ENCODE results near the gene UPF2. TPM values are rescaled to one million over a fixed set of nuclear protein-coding genes. Genes with fewer than 3 reads are reported as not detected.
"Not testable (repeated sequence)": the region's sequence is repeated elsewhere in the genome, so short reads cannot be mapped to it uniquely, and the experiment has no call there.

The UPF2 gene
- polyA plus RNA-seq, 1 donor = 21.3 TPM

DNA sequence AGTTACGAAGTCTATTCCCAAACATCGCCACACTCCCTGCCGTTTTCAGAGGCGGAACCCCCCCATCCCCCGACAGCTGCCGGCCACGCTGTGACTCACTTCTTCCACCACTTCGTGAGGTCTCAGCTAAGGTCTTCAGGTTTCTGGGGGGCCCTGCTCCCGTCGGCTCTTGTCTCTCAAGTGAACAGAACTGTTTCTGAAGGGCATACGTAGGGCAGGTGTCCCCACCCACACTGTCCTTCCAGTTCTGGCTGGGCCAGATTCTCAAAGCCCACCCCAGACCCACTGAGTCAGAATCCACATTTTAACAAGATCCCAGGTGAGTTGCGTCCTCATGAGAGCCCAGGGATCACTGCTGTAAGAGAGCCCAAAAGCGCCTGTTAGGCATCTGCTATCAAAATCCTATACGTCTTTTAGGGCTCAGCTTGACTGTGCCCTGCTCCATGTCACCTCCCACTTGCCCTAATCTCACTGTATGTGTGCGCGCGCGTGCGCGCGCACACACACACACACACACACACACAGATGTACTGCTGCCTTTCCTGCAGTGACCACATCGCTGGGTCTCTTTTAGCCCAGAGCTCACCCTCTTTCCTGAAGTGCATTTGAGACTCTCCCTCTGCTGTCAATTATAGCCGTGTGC is 140.7 kb downstream of the UPF2 start:
- DNase-seq (ENCODE audit: low read depth) = no peak

DNA sequence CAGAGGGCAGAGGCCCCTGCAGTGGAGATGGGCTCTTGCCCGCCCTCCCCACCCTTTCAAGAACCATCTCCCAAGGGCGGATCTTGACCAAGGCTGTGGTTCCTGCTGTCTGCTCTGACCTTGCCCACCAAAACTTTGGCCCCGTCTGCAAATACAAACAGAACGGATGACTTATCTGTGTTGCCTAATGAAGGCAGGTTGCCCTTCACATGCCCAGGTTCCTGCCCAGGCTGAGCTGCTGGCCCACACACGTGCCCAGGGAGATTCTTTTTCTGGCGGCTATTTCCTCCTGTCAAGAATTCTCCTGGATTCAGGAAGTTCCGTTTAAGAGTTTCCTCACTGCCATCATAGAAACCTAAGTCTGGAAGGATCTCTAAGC is 141.2 kb downstream of the UPF2 start:
- no peak for DNase-seq (ENCODE audit: low read depth)

DNA sequence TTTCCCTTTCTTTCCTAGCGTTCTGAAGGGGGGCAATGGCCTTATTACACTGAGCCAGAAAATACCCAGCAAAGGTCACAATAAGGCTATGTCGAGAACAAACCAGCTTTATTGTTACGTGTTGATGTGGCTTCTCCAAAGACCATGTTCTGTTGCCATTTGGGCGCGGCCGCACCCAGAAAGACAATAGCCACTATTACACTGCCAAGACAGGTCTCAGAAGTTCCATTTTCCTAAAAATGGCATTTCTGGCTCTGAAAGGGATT is 141.6 kb downstream of the UPF2 start:
- no peak for DNase-seq (ENCODE audit: low read depth)

DNA sequence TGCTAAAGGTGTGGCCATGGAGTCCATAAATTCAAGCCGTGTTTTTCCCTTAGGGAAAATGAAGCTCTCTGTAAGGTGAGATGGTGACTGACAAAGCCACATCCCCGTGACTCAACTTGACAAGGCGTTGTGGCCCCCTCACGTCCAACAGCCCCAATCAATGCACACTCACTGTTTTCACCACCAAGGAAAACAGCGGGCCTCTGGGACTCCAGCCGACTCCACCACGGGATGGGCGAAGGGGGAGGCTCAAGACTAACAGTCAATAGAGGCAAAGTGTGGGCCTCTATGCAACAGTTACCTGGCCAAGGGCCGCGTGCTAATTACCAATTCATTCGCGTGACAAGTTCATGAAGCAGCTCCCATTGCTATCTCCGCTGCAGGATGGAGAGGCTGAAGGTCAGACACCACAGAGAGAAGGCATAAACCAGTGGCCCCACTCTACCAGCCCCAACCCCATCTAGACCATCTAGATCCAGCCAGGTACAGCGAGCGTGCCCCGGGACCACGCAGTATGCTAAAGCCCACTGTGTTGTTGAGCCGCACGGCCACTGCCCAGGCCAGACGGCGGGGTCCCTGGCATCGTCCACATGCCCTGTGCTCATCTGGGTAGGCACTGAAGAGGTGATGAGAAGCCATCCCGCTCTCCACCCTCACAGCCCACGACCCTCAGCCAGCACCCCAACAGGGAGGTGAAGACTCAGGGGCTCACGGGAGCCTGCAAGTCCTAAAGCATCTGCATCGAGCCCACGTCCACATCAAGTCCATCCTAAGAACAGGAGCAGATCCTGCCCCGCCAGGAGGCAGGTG is 143.3 kb downstream of the UPF2 start:
- no peak for DNase-seq (ENCODE audit: low read depth)

DNA sequence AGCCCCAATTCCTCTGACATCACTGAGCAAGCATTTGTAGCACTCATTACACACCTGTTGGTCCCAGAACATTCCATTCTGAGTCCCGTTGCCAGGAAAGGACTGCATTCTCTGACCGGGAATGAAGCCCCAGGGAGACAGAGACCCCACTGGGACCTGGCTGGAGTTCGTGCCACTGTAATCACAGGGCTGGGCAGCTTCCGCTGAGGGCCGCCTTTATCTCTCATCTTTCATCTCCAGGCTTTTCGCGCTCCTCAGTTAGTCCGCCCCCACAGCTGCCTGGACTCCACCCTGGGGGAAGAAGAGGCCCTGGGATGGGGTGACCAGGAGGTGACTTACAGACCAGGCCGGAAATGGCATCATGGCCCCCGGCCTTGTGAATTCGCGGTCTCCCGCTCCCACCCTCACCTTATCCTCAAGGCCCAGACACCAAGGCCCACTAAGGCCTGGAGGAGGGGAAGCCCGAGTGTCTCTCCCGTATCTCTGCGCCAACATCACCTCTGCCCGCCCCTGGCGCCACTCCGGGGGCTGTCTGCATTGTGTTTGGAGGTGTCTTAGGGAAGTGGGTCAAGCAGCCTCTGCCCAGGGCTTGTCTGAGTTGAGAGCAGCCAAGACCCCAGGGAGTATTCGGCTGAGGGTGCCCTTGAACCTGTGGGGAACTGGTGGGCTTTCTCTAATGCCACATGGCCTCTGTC is 144.1 kb downstream of the UPF2 start:
- no peak for DNase-seq (ENCODE audit: low read depth)

DNA sequence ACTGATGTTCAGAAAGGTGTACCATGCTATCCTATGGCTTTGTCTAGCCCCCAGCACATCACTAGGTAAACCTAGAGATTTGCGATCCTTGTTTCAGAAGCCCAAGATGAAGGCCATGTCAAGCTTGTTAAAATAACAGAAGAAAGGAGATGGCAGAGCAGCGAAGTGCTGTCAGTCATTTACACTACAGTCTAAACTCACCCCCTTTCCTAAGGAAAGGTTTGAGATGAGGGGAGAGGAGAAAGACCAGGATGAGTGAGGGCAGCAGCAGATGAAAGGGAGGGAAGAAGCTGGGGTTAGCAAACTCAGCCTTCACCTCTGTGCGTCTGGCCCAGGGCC is 144.6 kb downstream of the UPF2 start:
- no peak for DNase-seq (ENCODE audit: low read depth)

DNA sequence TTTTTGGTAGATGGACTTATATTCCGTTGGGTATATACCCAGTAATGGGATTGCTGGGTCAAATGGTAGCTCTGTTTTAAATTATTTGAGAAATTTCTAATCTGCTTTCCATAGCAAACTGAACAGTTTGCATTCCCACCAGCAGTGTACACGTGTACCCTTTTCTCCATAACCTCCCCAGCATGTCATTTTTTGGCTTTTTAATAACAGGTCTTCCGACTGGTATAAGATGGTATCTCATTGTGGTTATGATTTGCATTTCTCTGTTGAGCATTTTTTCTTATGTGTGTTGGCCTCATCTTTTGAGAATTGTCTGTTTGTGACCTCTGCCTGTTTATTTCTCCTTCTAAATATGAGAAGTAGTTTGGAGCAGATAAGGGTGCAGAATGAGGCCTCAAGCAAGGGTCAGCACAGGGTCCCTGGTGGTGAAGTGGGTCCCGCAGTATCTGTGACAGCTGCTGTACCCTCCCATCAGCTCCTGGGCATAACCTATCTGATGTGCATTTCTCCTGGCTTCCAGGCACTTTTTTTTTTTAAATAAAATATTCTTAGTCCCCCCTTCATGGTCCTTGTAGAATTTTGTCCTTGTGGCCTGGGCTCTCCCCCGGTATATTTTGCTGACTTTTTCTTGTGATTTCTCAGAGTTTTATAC is 145.9 kb downstream of the UPF2 start:
- DNase-seq (ENCODE audit: low read depth) = no peak

DNA sequence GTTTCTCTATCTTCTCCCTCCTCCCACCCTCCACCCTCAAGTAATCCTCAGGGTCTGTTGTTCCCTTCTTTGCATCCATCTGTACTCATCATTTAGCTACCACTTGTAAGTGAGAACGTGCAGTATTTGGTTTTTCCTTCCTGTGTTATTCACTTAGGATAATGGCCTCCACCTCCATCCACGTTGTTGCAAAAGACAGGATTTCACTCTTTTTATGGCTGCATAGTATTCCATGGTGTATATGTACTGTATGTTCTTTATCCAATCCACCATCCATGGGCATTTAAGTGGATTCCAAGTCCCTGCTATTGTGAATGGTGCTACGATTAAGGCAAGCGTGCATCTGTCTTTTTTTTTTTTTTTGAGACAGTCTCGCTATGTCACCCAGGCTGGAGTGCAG is 147.0 kb downstream of the UPF2 start:
- no peak for DNase-seq (ENCODE audit: low read depth)

DNA sequence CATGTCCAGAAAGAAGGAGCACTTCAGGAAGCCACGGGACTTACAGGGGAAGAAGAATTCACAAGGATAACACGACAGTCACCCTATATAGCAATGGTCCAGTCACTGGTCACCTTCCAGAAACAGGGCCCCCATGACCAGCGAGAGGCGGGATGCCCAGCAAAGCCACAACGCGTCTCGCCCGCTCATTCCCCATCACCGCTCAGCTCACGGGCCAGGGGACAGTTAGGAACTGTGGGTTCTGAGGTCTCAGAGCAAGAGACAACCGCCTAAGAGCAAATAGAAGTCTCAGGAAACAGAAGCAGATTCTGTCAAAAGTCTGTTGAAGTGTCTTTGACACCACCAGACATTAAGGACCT is 147.5 kb downstream of the UPF2 start:
- no peak for DNase-seq (ENCODE audit: low read depth)

DNA sequence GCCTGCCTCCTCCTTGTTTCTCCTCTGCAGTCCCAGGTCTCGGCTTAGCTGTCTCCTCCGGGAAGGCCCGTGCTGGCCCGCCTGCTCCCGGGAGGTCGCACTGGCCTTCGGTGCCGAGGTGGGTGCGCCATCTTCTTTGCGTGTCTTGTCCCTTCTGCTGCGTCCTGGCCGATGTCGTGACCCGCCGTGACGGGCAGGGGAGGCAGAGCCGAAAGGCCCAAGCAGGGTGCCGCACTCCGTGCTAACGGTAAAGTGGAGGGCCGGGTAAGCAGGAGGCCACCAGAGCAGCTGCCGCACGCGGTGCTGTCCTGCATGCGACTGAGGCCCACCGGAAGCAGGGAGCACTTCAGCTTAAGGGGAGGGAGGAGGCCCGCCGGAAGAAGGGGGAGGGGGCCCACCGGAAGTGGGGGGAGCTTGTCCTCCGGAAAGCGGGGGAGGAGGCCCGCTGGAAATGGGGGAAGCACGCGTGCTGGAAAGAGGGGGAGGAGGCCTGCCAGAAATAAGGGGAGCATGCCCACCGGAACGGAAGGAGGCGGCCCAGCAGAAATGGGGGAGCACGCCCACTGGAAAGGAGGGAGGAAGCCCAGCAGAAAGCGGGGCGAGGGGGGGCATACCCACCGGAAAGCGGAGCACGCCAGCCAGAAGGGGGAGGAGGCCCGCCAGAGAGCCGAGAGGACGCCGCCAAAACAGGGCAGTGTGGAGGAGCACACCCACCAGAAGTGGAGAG is 148.1 kb downstream of the UPF2 start:
- no peak for DNase-seq (ENCODE audit: low read depth)

DNA sequence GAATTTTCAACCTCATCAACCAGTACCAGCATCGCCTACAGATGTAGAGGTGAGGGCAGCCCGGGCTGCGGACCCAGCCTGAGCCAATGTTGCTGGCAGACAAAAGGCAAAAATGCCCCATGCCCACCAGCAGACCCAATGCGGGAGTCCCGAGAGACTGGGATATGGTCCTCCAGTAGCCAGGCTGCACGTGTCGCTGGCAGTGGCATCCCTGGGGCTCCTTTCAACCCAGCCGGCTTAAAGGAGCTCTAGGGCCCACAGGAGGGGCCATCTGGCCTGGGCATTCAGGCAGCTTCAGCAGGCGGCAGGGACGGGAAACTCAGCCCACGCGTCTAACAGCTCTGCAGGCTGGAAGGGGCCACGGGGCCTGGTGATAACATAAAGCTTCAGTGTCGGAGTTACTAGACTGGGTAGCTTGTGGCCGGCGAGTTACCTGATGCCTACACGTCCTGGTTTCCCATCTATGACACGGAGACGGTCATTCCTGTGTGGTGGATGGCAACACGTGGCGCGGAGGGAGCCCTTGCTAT is 148.8 kb downstream of the UPF2 start:
- no peak for DNase-seq (ENCODE audit: low read depth)

DNA sequence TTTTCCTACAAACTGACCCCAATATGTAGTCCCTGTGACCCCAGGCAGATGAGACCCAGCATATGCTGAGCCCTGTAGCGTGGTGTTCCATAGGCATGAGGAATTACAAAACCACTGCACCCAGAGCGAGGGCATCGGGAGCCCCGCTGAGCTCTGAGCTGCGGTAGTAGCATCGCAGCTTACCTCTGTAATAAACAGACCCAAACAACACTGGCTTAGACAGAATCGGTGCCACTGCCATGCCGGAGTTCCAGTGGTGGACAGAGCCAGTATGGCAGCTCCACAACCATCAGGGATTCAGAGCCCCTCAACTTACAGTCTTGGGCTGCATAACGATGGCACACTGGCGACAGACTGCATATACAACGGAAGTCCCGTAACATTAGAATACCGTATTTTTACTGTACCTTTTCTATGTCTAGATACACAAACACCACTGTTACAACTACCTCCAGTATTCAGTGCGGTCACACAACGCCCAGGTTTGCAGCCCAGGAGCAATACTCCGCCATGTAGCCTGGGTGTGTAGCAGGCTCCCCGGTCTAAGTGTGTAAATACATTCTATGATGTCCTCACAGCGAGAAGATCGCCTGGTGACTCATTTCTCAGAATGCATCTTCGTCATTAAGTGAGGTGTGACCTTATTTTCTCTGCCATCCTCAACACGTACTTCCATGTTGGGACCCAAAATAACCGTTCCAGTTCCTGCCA is 150.7 kb downstream of the UPF2 start:
- no peak for DNase-seq (ENCODE audit: low read depth)

DNA sequence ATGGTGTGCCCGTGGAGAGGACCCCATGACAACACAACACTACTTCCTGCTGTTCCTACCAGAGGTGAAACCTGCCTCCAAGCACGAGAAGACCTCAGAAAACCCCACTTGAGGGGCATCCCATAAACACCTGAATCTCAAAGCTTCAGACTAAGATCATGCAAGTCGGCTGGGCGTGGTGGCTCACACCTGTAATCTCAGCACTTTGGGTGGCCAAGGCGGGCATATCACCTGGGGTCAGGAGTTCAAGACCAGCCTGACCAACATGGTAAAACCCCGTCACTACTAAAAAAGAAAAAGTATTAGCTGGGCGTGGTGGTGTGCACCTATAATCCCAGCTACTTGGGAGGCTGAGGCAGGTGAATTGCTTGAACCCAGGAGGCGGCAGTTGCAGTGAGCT is 153.3 kb downstream of the UPF2 start:
- DNase-seq (ENCODE audit: low read depth) = not testable (repeated sequence)

DNA sequence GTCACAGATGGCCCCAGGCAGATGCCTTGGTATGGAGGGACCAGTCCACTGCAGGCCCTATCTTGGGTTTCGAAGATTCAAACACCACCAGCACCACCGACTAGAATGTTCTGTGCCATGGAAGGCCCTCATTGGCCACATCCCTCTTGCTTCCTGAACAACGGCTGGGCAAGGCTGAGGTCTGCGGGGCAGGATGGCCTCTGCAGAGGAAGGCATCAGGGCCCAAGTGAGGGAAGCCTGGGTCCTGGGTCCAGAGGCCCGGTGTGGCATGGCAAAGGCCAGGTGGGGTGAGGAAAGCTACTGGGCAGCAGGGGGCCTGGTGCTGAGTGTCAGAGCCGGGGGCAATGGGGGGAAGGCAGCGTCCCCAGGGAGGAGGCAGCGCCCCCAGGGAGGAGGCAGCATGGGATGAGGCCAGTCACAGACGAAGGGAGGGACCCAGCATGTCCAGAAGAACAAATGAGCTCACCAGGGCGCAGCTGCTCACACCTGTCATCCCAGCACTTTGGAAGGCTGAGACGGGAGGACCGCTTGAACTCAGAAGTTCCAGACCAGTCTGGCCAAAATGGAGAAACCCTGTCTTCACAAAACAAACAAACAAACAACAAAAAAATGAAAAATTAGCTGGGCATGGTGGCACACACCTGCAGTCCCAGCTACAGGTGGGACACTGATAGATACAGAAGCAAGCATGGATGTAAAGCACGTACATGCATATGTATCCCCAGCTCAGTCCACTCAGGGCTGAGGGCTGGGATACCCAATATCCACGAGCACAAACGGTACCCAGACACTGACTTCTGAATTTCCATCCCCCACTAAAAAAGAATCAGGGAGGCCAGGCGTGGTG is 155.0 kb downstream of the UPF2 start:
- no peak for DNase-seq (ENCODE audit: low read depth)

DNA sequence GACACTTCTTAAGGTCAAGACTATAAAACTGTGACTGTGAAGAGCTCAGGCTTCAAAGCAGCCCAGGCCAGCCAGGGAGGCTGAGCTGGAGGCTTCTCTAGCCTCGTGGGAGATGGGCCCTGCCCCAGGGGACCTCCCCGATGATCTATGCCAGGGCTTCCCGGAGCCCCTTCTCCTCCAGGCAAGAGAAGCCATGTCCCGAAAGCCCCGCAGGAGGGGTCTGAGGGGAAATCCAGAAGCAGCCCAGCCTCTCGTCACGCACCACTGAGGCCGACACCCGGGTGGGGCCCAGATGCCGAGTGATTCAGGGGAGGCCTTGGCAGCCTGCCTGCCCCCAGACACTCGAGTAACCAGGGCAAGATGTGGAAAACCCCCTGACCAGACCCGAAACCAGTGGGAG is 155.8 kb downstream of the UPF2 start:
- DNase-seq (ENCODE audit: low read depth) = no peak

DNA sequence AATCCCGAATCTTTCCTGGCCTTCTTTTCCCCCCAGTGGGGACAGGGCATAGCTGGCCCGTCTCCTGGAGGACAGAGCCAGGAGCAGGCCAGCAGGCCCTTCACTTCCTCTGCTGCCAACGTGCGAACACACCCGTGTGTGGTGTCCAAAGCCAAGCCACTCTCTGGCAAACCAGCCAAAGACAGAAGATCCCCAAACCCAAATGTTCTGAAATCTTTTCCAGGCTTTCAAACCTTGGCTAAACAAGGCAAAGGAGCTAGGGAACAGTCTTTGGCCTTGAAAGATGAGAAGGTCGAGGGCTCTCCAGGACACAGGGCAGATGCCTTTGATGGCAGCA is 156.5 kb downstream of the UPF2 start:
- no peak for DNase-seq (ENCODE audit: low read depth)

DNA sequence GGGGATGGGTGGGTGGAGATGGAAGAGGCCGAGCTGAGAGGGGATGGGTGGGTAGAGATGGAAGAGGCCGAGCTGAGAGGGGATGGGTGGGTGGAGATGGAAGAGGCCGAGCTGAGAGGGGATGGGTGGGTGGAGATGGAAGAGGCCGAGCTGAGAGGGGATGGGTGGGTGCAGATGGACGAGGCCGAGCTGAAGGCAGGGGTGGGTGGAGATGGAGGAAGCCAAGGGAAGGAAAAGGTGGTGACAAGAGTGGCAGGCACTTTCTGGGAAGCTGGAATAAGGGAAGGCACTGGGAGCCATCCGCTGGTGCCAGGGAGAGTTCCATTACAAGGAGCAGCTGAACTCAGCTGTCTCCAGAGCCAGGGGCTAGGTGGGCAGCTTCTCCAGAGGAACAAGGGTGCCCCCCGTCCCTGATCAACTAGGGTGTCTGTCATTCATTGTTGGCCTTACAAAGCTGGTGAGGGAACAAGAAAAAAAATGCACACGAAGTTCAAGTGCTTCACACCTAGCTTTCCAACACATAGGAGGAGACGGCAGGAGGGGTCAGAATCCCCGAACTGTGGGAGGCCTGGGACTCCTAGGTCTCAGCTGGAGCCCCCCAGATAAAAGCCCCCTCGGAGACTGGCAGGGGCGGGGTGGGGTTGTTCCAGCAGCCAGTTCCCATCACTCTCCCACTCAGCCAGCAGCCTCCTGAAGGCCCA is 157.0 kb downstream of the UPF2 start:
- no peak for DNase-seq (ENCODE audit: low read depth)

DNA sequence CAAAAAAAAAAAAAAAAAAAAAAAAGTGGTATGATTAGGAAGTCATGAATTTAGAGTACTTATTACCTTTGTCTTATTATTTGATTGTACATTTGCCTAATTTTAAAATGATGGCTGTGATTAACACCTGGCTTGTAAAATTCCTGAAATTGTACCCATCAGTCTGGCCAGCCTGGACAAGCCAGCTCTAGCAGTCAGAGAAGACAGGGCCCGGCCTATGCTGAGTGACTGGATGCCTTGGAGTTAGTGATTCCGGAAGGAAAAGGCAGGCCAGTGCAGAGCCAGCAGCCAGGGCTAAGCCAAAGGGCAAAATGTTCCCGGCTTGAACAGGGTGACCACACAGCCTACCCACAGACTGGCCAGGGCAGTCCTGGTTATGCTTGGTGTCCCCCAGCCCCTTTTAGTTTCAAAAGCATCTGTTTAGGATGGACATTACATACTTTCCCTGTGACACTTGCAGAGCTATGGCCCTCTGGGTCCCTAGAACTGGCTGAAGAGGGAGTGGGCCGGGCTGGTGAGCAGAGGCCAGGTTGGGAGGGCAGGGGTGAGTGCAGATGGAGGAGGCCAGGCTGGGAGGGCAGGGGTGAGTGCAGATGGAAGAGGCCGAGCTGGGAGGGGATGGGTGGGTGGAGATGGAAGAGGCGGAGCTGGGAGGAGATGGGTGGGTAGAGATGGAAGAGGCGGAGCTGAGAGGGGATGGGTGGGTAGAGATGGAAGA is 157.7 kb downstream of the UPF2 start:
- no peak for DNase-seq (ENCODE audit: low read depth)

DNA sequence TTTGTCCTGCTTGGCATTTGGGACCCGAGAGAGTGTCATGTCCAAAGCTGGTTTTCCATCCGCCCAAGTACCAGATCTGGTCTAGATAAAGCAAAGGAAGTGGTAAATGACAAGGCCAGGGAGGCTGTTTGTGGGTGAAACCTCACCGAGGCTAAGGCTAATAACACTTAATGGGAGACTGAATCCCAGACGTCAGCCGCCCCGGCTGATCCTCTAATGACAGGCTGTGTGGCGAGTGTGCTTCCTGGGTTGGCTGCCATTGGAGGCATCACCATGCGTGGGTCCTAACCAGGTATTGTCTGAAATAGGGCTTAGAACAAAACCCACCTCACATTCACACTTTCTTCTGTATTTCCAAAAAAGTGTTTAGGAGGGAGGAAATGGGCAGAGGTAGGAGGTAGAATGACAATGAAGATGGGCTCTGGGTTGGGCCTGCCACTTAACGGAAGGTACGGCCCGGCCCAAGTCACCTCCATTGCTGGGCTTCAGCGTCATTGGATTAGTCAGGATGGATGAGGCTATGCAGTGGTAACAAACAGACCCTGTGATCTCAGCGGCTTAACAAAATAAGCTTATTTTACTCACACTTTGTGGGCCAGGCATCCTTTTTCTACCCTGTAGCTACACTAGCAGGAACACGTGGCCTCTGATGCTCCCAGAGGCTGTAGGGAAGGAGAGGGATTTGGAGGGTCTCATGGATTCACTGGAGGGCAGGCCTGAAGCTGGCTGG is 159.8 kb downstream of the UPF2 start:
- no peak for DNase-seq (ENCODE audit: low read depth)
